ENCODE measurements around the gene ATP6V1F.

GRCh38 chr7:128885370-128886187 is 22.9 kb downstream of the ATP6V1F start:
- TF ChIP-seq POLR2A (IDR thresholded peaks at IDR 0.05; ENCODE audit: low read depth, low read length) (no peak), POLR2AphosphoS5 (IDR thresholded peaks at IDR 0.05; ENCODE audit: low read depth, low read length) (no peak)

Measured in GM12891 (cell line).